Ishikawa (cell line): ENCODE results near the gene LIN7C.

Experiments
- CEBPB ChIP-seq: IDR thresholded peaks from 2 replicates; pipeline ENCODE4 v1.6.1; 2012
- CREB1 ChIP-seq: IDR thresholded peaks from 2 replicates; pipeline ENCODE4 v1.6.1; 2012; ENCODE audit warnings: low read depth
- EGR1 ChIP-seq: IDR thresholded peaks from 2 replicates; pipeline ENCODE4 v1.6.1; 2012
- EP300 ChIP-seq: IDR thresholded peaks from 2 replicates; pipeline ENCODE4 v1.6.1; 2012; ENCODE audit warnings: borderline replicate concordance
- FOXM1 ChIP-seq: IDR thresholded peaks from 2 replicates; pipeline ENCODE4 v1.6.1; 2012; ENCODE audit warnings: low read depth, borderline replicate concordance
- MAX ChIP-seq: IDR thresholded peaks from 2 replicates; pipeline ENCODE4 v1.6.1; 2012
- NFIC ChIP-seq: IDR thresholded peaks from 2 replicates; pipeline ENCODE4 v1.6.1; 2012
- RAD21 ChIP-seq: IDR thresholded peaks from 2 replicates; pipeline ENCODE4 v1.6.1; 2012; ENCODE audit warnings: low read depth
- REST ChIP-seq: IDR thresholded peaks from 2 replicates; pipeline ENCODE4 v1.6.1; 2012; ENCODE audit warnings: low read depth, mild to moderate bottlenecking
- TAF1 ChIP-seq: IDR thresholded peaks from 2 replicates; pipeline ENCODE4 v1.6.1; 2012; ENCODE audit warnings: low read depth, mild to moderate bottlenecking
- TCF12 ChIP-seq: IDR thresholded peaks from 2 replicates; pipeline ENCODE4 v1.6.1; 2012; ENCODE audit warnings: low read depth
- TEAD4 ChIP-seq: IDR thresholded peaks from 2 replicates; pipeline ENCODE4 v1.6.1; 2012
- USF1 ChIP-seq: IDR thresholded peaks from 2 replicates; pipeline ENCODE4 v1.6.1; 2012
- YY1 ChIP-seq: IDR thresholded peaks from 2 replicates; pipeline ENCODE4 v1.6.1; 2012; ENCODE audit warnings: low read depth
- ZBTB7A ChIP-seq: IDR thresholded peaks from 2 replicates; pipeline ENCODE4 v1.6.1; 2012; ENCODE audit warnings: low read depth

The LIN7C gene

GRCh38 chr11:27452147-27452546 is 54.4 kb downstream of the LIN7C start:
- no peak for TF ChIP-seq MAX
- no peak for TF ChIP-seq RAD21
- no peak for TF ChIP-seq YY1
- TF ChIP-seq USF1 = no peak
- TF ChIP-seq REST = no peak
- TF ChIP-seq ZBTB7A = no peak
- no peak for TF ChIP-seq EGR1
- no peak for TF ChIP-seq NFIC
- TF ChIP-seq FOXM1 = no peak
- no peak for TF ChIP-seq TEAD4
- TF ChIP-seq EP300 = no peak
- TF ChIP-seq CREB1 = no peak
- TF ChIP-seq TAF1 = no peak

GRCh38 chr11:27451244-27451965 is 55.2 kb downstream of the LIN7C start:
- TF ChIP-seq EP300 (no peak), YY1 (no peak), ZBTB7A (no peak), USF1 (no peak), TCF12 (no peak), EGR1 (no peak), RAD21 (no peak), CREB1 (no peak)

- no peak for TF ChIP-seq TAF1
- no peak for TF ChIP-seq MAX
- TF ChIP-seq YY1 = no peak
- no peak for TF ChIP-seq CEBPB
- no peak for TF ChIP-seq RAD21
- TF ChIP-seq TCF12 = no peak
- no peak for TF ChIP-seq CREB1
Measured at GRCh38 chr11:27447288-27448183, 59.0 kb downstream of the LIN7C start.

- TF ChIP-seq CREB1 = no peak
- TF ChIP-seq RAD21 = no peak
- no peak for TF ChIP-seq TAF1
- TF ChIP-seq MAX = no peak
- TF ChIP-seq EGR1 = no peak
- no peak for TF ChIP-seq REST
Measured at GRCh38 chr11:27445625-27446024, 60.9 kb downstream of the LIN7C start.

GRCh38 chr11:27444801-27445215 is 61.8 kb downstream of the LIN7C start:
- TF ChIP-seq TEAD4 = peak; percentile 57
- TF ChIP-seq FOXM1 = no peak
- peak; percentile 63 for TF ChIP-seq TCF12
- no peak for TF ChIP-seq YY1
- no peak for TF ChIP-seq NFIC
- TF ChIP-seq CEBPB = 0 out of 2 replicates have a peak, but pooled peaks have one; percentile 8
- TF ChIP-seq EP300 = peak; percentile 15; the same call in 1 of the 2 replicates
